A549 (cell line): ENCODE data around the gene GSTA4. TPM values are rescaled to one million over a fixed set of nuclear protein-coding genes. Genes with fewer than 3 reads are reported as not detected.

ENCODE experiments used
- ATAC-seq, 2 experiments: fragments of 200-7000 bp in 1 of 2; fragments of >200 bp in 1 of 2; cut with Nextera tagmentation in 1 of 2; cut with Tn5 transposase in 1 of 2; 3 replicates each; pipeline versions ENCODE4 v1.8.0 to v1.9.1; 2018 to 2020; ENCODE audit warnings: mild to moderate bottlenecking in 1 of 2, moderate library complexity in 1 of 2
- CTCF ChIA-PET: fragments of 300-600 bp; sonication (Branson Sonifier 250); formaldehyde crosslinking; extraction: SDS; loops from one replicate; lab custom pipeline; 2021; ENCODE audit warnings: antibody characterized with exemption, inconsistent platforms; lab: Yijun Ruan, JAX
- POLR2A ChIA-PET: fragments of 350-600 bp; formaldehyde crosslinking; extraction: SDS; loops from one replicate; lab custom pipeline; 2021; ENCODE audit warnings: antibody characterized with exemption, inconsistent platforms; lab: Yijun Ruan, JAX
- DNase-seq, 2 experiments: peaks; one replicate each; pipeline versions ENCODE4 v3.0.0 to v3.0.0-alpha.2; 2011 to 2016; ENCODE audit warnings: low read depth in 1 of 2, low spot score in 1 of 2
- FAIRE-seq: peaks from 2 replicates; lab custom pipeline; 2011; peaks lifted over from hg19 to GRCh38; lab: Jason Lieb, UNC
- H3K27ac ChIP-seq, 2 experiments: fragments of >200 bp; sonication (Bioruptor Twin); formaldehyde crosslinking; 3 replicates each; pipeline ENCODE4 v1.5.1; 2016 to 2017
- H3K4me1 ChIP-seq: fragments of >200 bp; sonication (Bioruptor Twin); formaldehyde crosslinking; 3 replicates; pipeline ENCODE4 v1.6.1; 2016
- H3K4me2 ChIP-seq: fragments of >200 bp; sonication (Bioruptor Twin); formaldehyde crosslinking; 3 replicates; pipeline ENCODE4 v1.6.1; 2016
- H3K4me3 ChIP-seq: fragments of >200 bp; sonication (Bioruptor Twin); formaldehyde crosslinking; 3 replicates; pipeline ENCODE4 v1.5.1; 2016
- H3K9me3 ChIP-seq: fragments of >200 bp; sonication (Bioruptor Twin); formaldehyde crosslinking; 3 replicates; pipeline ENCODE4 v1.6.1; 2016
- ATOH8 ChIP-seq: fragments of 250-450 bp; sonication (Bioruptor Pico); IDR thresholded peaks from 2 replicates; pipeline ENCODE4 v1.5.0; 2020; ENCODE audit warnings: low read depth, mild to moderate bottlenecking, moderate library complexity
- BCL3 ChIP-seq: fragments of >200 bp; sonication (Bioruptor Twin); formaldehyde crosslinking; IDR thresholded peaks from 3 replicates; pipeline ENCODE4 v1.6.1; 2016
- BHLHE40 ChIP-seq: IDR thresholded peaks from 2 replicates; pipeline ENCODE4 v1.6.1; 2012; ENCODE audit warnings: low read depth, low read length, inconsistent platforms
- CBX8 ChIP-seq: fragments of 200-600 bp; sonication (generic); IDR thresholded peaks from 2 replicates; pipeline ENCODE4 v1.6.1; 2016
- CHD4 ChIP-seq: fragments of 200-600 bp; sonication (generic); IDR thresholded peaks from 2 replicates; pipeline ENCODE4 v1.6.1; 2016; ENCODE audit warnings: antibody characterized with exemption, mild to moderate bottlenecking, borderline replicate concordance
- E2F6 ChIP-seq: IDR thresholded peaks from 2 replicates; pipeline ENCODE4 v1.6.1; 2012; ENCODE audit warnings: low read depth, borderline replicate concordance
- EP300 ChIP-seq, 2 experiments: fragments of >200 bp; sonication (Bioruptor Twin); formaldehyde crosslinking; IDR thresholded peaks; 2 replicates in 1 of 2; 3 replicates in 1 of 2; pipeline ENCODE4 v1.6.1; 2016 to 2017
- FOSL2 ChIP-seq, 2 experiments: fragments of 450-650 bp in 1 of 2; fragments of >200 bp in 1 of 2; sonication (Bioruptor Twin) in 1 of 2; formaldehyde crosslinking; IDR thresholded peaks; 2 replicates each; pipeline versions ENCODE4 v1.5.0 to v1.6.1; 2016 to 2020; ENCODE audit warnings: mild to moderate bottlenecking in 1 of 2, moderate library complexity in 1 of 2
- GATA3 ChIP-seq: IDR thresholded peaks from 2 replicates; pipeline ENCODE4 v1.6.1; 2012; ENCODE audit warnings: borderline replicate concordance
- HDAC2 ChIP-seq: fragments of 200-600 bp; sonication (generic); IDR thresholded peaks from 2 replicates; pipeline ENCODE4 v1.6.1; 2016
- HMGXB4 ChIP-seq: fragments of 250-450 bp; sonication (Bioruptor Pico); IDR thresholded peaks from 2 replicates; pipeline ENCODE4 v1.5.0; 2021; ENCODE audit warnings: mild to moderate bottlenecking, moderate library complexity, borderline replicate concordance
- HOXB13 ChIP-seq: fragments of 250-450 bp; sonication (Bioruptor Pico); IDR thresholded peaks from 2 replicates; pipeline ENCODE4 v1.5.0; 2020; ENCODE audit warnings: low read depth, mild to moderate bottlenecking, moderate library complexity
- JUN ChIP-seq, 2 experiments: fragments of >200 bp; sonication (Bioruptor Twin); formaldehyde crosslinking; IDR thresholded peaks; 2 replicates in 1 of 2; 3 replicates in 1 of 2; pipeline ENCODE4 v1.6.1; 2016 to 2017
- KDM1A ChIP-seq: fragments of 200-600 bp; sonication (generic); IDR thresholded peaks from 2 replicates; pipeline ENCODE4 v1.6.1; 2016; ENCODE audit warnings: low read depth, mild to moderate bottlenecking
- MAFK ChIP-seq: fragments of 450-650 bp; IDR thresholded peaks from 2 replicates; pipeline ENCODE4 v1.6.1; 2014; ENCODE audit not compliant: partially characterized antibody
- MAX ChIP-seq: IDR thresholded peaks from 2 replicates; pipeline ENCODE4 v1.6.1; 2012
- MAZ ChIP-seq: fragments of 150-350 bp; IDR thresholded peaks from 2 replicates; pipeline ENCODE4 v1.6.1; 2014; ENCODE audit warnings: antibody characterized with exemption, low read depth, low read length, borderline replicate concordance
- NFE2L2 ChIP-seq: fragments of 150-350 bp; conservative IDR thresholded peaks from 2 replicates; pipeline ENCODE4 v1.6.1; 2014; ENCODE audit warnings: low read length
- NPAS2 ChIP-seq: fragments of 250-450 bp; sonication (Bioruptor Pico); IDR thresholded peaks from 2 replicates; pipeline ENCODE4 v1.8.0; 2022; ENCODE audit warnings: mild to moderate bottlenecking, moderate library complexity, borderline replicate concordance
- NR3C1 ChIP-seq: fragments of >200 bp; sonication (Bioruptor Twin); formaldehyde crosslinking; IDR thresholded peaks from 3 replicates; pipeline ENCODE4 v1.6.1; 2017
- PBX3 ChIP-seq: IDR thresholded peaks from 2 replicates; pipeline ENCODE4 v1.6.1; 2012
- PHF8 ChIP-seq: fragments of 200-600 bp; sonication (generic); IDR thresholded peaks from 2 replicates; pipeline ENCODE4 v1.6.1; 2016; ENCODE audit warnings: low read depth, mild to moderate bottlenecking, antibody characterized with exemption, moderate library complexity, borderline replicate concordance
- POLR2AphosphoS2 ChIP-seq: conservative IDR thresholded peaks from 2 replicates; pipeline ENCODE4 v1.6.1; 2012; ENCODE audit warnings: low read length, improper control_type of control experiment, inconsistent platforms
- RARB ChIP-seq: fragments of 250-450 bp; sonication (Bioruptor Pico); IDR thresholded peaks from 2 replicates; pipeline ENCODE4 v1.8.0; 2021; ENCODE audit warnings: mild to moderate bottlenecking, moderate library complexity
- REST ChIP-seq: fragments of 200-600 bp; sonication (generic); IDR thresholded peaks from 2 replicates; pipeline ENCODE4 v1.6.1; 2016; ENCODE audit warnings: antibody characterized with exemption, mild to moderate bottlenecking, moderate library complexity
- ZNF302 ChIP-seq: fragments of 250-450 bp; sonication (Bioruptor Pico); IDR thresholded peaks from 2 replicates; pipeline ENCODE4 v1.9.0; 2021; ENCODE audit warnings: inconsistent platforms, mild to moderate bottlenecking, moderate library complexity
- WGBS: methylation state at CpG from one replicate; pipeline ENCODE4 v1.1.6; 2017; ENCODE audit errors: missing lambda C conversion rate; 5-methylcytosine and 5-hydroxymethylcytosine counted together
- polyA plus RNA-seq, 4 experiments: library from polyadenylated mRNA; depleted of rRNA in 3 of 4; stranded (reverse); fragments of >200 nt; fragmentation: RNase III in 1 of 4; extraction: RNeasy Plus Mini Kit Qiagen cat#74134 plus additional on column Dnase treatment in 1 of 4; gene quantifications; 2 replicates in 3 of 4; 3 replicates in 1 of 4; pipeline ENCODE4 v1.2.3, GENCODE V29; 2011 to 2017

Gene GSTA4
- polyA plus RNA-seq, 2 of the 4 experiments (the other 2 are of a cell fraction) = 12.6 to 30.6 TPM

- Histone ChIP-seq H3K27ac (no peak overlapping the region), H3K4me3 (no peak overlapping the region), H3K4me2 (no peak overlapping the region)
- TF ChIP-seq NR3C1 (no peak), FOSL2 (IDR thresholded peaks at IDR 0.05) (no peak), FOSL2 (CRISPR knock-in tag; IDR thresholded peaks at IDR 0.05) (no peak), HMGXB4 (CRISPR knock-in tag) (no peak), BHLHE40 (no peak), HOXB13 (no peak), MAZ (no peak), MAFK (no peak), E2F6 (no peak), PBX3 (no peak), BCL3 (no peak), NFE2L2 (no peak), PHF8 (no peak), NPAS2 (CRISPR knock-in tag) (no peak), ZNF302 (CRISPR knock-in tag) (no peak), RARB (CRISPR knock-in tag) (no peak), KDM1A (no peak), HDAC2 (no peak)
- TF ChIP-seq, all 56 proteins: peak for 0
- ChIA-PET CTCF (interaction anchor here (1.2 to 1.4 kb wide), 2 partner anchors 8 to 10 kb away, joined by 3 to 4 read pairs; no protein-coding TSS in a partner anchor), POLR2A (no interaction called here)
- whole genome bisulfite sequencing = 73% methylated on average over 2 of the region's 2 CpGs
- FAIRE-seq = no peak
- H3K4me1 ChIP-seq = no peaks in the 10 kb centered on the region
- no peak for DNase-seq
- no peak for ATAC-seq
- H3K9me3 ChIP-seq = no peaks in the 10 kb centered on the region
These were observed 10.7 kb upstream of the GSTA4 start for GRCh38 chr6:53005663-53006250.

- WGBS = 87% methylated on average over 6 of the region's 6 CpGs
- Histone ChIP-seq H3K4me2 (no peak overlapping the region), H3K9me3 (no peaks in the 10 kb centered on the region), H3K27ac (no peak overlapping the region), H3K4me1 (no peaks in the 10 kb centered on the region), H3K4me3 (no peak overlapping the region)
- ATAC-seq (no peak), FAIRE-seq (no peak), DNase-seq (no peak)
- CTCF ChIA-PET = no interaction called here
- POLR2A ChIA-PET = no interaction called here
- no peak for TF ChIP-seq MAX
- TF ChIP-seq BCL3 = no peak
- TF ChIP-seq CBX8 = no peak
- TF ChIP-seq FOSL2 (IDR thresholded peaks at IDR 0.05) = no peak
- TF ChIP-seq FOSL2 (CRISPR knock-in tag; IDR thresholded peaks at IDR 0.05) = no peak
- no peak for TF ChIP-seq REST
- TF ChIP-seq JUN (IDR thresholded peaks at IDR 0.05) = no peak
- no peak for TF ChIP-seq ZNF302 (CRISPR knock-in tag)
- TF ChIP-seq CHD4 = no peak
- TF ChIP-seq ATOH8 (CRISPR knock-in tag) = no peak
- TF ChIP-seq GATA3 = no peak
- no peak for TF ChIP-seq POLR2AphosphoS2
- TF ChIP-seq EP300 (IDR thresholded peaks at IDR 0.05) = no peak
These were observed 4.4 kb upstream of the GSTA4 start for GRCh38 chr6:52999456-52999855.
